Measurements from ENCODE around the gene NDUFB6.

NDUFB6 gene

GRCh38 chr9:32545884-32546283, 27.1 kb downstream of the NDUFB6 start (continued):
- TF ChIP-seq TSHZ2 (CRISPR knock-in tag; IDR thresholded peaks at IDR 0.05) (no peak), GLIS3 (CRISPR knock-in tag; IDR thresholded peaks at IDR 0.05) (no peak), BACH2 (CRISPR knock-in tag; IDR thresholded peaks at IDR 0.05; ENCODE audit: borderline replicate concordance) (no peak), ZFP30 (CRISPR knock-in tag; IDR thresholded peaks at IDR 0.05) (no peak), TOX (CRISPR knock-in tag; IDR thresholded peaks at IDR 0.05; ENCODE audit: borderline replicate concordance) (no peak)
- TF ChIP-seq, protein P1, sequence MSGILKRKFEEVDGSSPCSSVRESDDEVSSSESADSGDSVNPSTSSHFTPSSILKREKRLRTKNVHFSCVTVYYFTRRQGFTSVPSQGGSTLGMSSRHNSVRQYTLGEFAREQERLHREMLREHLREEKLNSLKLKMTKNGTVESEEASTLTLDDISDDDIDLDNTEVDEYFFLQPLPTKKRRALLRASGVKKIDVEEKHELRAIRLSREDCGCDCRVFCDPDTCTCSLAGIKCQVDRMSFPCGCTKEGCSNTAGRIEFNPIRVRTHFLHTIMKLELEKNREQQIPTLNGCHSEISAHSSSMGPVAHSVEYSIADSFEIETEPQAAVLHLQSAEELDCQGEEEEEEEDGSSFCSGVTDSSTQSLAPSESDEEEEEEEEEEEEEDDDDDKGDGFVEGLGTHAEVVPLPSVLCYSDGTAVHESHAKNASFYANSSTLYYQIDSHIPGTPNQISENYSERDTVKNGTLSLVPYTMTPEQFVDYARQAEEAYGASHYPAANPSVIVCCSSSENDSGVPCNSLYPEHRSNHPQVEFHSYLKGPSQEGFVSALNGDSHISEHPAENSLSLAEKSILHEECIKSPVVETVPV (CRISPR knock-in tag; IDR thresholded peaks at IDR 0.05): no peak

DNA sequence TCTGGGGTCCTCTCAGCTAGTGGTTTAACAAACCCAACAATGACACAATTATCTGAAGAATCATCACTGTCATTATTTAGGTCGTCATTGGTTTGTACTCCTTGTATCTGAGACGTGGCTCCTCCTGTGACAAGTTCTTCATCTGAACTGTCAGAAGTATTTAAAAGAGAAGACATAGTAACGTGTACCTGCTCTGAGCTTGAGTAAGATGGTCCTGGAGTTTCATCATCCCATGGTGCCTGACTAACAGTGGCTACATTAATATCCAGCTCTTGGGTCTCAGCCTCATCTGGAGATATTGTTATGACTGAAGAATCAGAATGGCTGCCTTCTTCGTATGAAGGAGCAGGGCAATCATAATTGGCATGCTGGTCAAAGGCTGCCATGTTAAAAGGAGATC, 29.9 kb downstream of the NDUFB6 start:
- TF ChIP-seq ZFP3 (CRISPR knock-in tag; IDR thresholded peaks at IDR 0.05): no peak
- TF ChIP-seq SNAI2 (CRISPR knock-in tag; IDR thresholded peaks at IDR 0.05): no peak
- no peak for TF ChIP-seq ZNF8 (CRISPR knock-in tag; IDR thresholded peaks at IDR 0.05)
- no peak for TF ChIP-seq POU6F1 (CRISPR knock-in tag; IDR thresholded peaks at IDR 0.05; ENCODE audit: borderline replicate concordance, low read depth)
- no peak for TF ChIP-seq ZNF70 (CRISPR knock-in tag; IDR thresholded peaks at IDR 0.05)
- no peak for TF ChIP-seq ARNTL (CRISPR knock-in tag; IDR thresholded peaks at IDR 0.05; ENCODE audit: borderline replicate concordance, low read depth)
- no peak for TF ChIP-seq CSDC2 (CRISPR knock-in tag; IDR thresholded peaks at IDR 0.05)
- TF ChIP-seq OSR1 (CRISPR knock-in tag; IDR thresholded peaks at IDR 0.05): no peak
- no peak for TF ChIP-seq PPARA (CRISPR knock-in tag; IDR thresholded peaks at IDR 0.05; ENCODE audit: borderline replicate concordance)
- no peak for TF ChIP-seq ZC3H10 (CRISPR knock-in tag; IDR thresholded peaks at IDR 0.05)
- TF ChIP-seq, protein P1 (CRISPR knock-in tag; IDR thresholded peaks at IDR 0.05): no peak
- no peak for ATAC-seq

DNA sequence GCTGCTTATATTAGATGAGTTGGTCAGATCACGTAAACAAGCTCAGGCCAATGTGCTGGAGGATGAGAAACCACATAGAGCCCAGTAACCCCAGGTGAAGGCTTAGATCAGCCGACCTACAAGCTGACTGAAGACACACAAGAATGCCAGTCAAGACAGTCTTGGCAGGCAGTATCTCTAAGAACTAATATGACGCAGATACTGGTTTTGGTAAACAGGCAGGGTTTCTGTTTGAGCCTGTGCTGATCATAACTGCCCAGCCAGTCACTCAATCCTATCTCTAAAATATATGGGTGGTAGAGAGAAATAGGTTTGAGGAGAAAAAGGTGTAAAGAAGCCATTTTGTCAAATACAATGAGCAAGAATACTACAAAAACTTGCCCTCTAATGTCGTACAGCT, 39.1 kb downstream of the NDUFB6 start:
- no peak for TF ChIP-seq TCF4 (CRISPR knock-in tag; IDR thresholded peaks at IDR 0.05; ENCODE audit: borderline replicate concordance)
- no peak for TF ChIP-seq ISL1 (CRISPR knock-in tag; IDR thresholded peaks at IDR 0.05)
- TF ChIP-seq ZNF70 (CRISPR knock-in tag; IDR thresholded peaks at IDR 0.05): no peak
- TF ChIP-seq PATZ1 (CRISPR knock-in tag; IDR thresholded peaks at IDR 0.05; ENCODE audit: borderline replicate concordance): no peak
- no peak for ATAC-seq

- ATAC-seq: no peak
- TF ChIP-seq ZFP30 (CRISPR knock-in tag; IDR thresholded peaks at IDR 0.05) (no peak), ESRRG (CRISPR knock-in tag; IDR thresholded peaks at IDR 0.05) (no peak), CREB5 (CRISPR knock-in tag; IDR thresholded peaks at IDR 0.05; ENCODE audit: low read depth) (no peak), PATZ1 (CRISPR knock-in tag; IDR thresholded peaks at IDR 0.05; ENCODE audit: borderline replicate concordance) (no peak), BACH2 (CRISPR knock-in tag; IDR thresholded peaks at IDR 0.05; ENCODE audit: borderline replicate concordance) (no peak), POU6F1 (CRISPR knock-in tag; IDR thresholded peaks at IDR 0.05; ENCODE audit: borderline replicate concordance, low read depth) (no peak), ZNF8 (CRISPR knock-in tag; IDR thresholded peaks at IDR 0.05) (no peak), ISL1 (CRISPR knock-in tag; IDR thresholded peaks at IDR 0.05) (no peak), TCF4 (CRISPR knock-in tag; IDR thresholded peaks at IDR 0.05; ENCODE audit: borderline replicate concordance) (no peak), TOX (CRISPR knock-in tag; IDR thresholded peaks at IDR 0.05; ENCODE audit: borderline replicate concordance) (no peak), CSDC2 (CRISPR knock-in tag; IDR thresholded peaks at IDR 0.05) (no peak)
Observed at GRCh38 chr9:32533336-32533735, 39.6 kb downstream of the NDUFB6 start.

Data from SK-N-SH treated with all-trans-retinoic acid at 6 μM for 48 hours (cell line).